HCT116 (cell line): ENCODE results near the gene HCFC1. TPM values are rescaled to one million over a fixed set of nuclear protein-coding genes. Genes with fewer than 3 reads are reported as not detected.

ENCODE experiments used
- ATAC-seq: fragments of 200-7000 bp; cut with Tn5 transposase; 2 replicates; pipeline ENCODE4 v1.9.1; 2020; ENCODE audit warnings: mild to moderate bottlenecking, moderate library complexity
- BruUV-seq: library from RNA; stranded (reverse); fragments of 400-500 nt; replicated peaks from 2 replicates; lab custom pipeline; 2021; lab: Mats Ljungman, UMichigan
- CTCF ChIA-PET: fragments of 300-600 bp; sonication (Branson Sonifier 250); formaldehyde crosslinking; loops from one replicate; lab custom pipeline; 2021; ENCODE audit warnings: antibody characterized with exemption; lab: Charles Lee
- POLR2A ChIA-PET: fragments of 300-600, 350-600 bp; sonication (Branson Sonifier 250); formaldehyde crosslinking; loops from one replicate; lab custom pipeline; 2021; ENCODE audit warnings: antibody characterized with exemption; lab: Charles Lee
- RAD21 ChIA-PET, 2 experiments: fragments of 300-600 bp; sonication (Branson Sonifier 250); formaldehyde crosslinking; loops; one replicate each; lab custom pipeline; 2023; ENCODE audit warnings: low total read pairs in 2 of 2; ENCODE audit not compliant: uncharacterized antibody in 2 of 2, unreplicated experiment in 2 of 2, low non-redundant PET in 1 of 2; lab: Charles Lee
- DNase-seq: peaks from one replicate; pipeline ENCODE4 v3.0.0-alpha.2; 2010; ENCODE audit warnings: low read depth, low spot score
- H2AFZ ChIP-seq: fragments of 200-600 bp; shearing (Covaris generic), sonication (generic); 2 replicates; pipeline ENCODE4 v1.6.1; 2017; ENCODE audit warnings: low read depth, mixed run types, mixed read lengths, antibody characterized with exemption, low read length; ENCODE audit not compliant: poor library complexity, severe bottlenecking
- H3K27ac ChIP-seq: 2 replicates; pipeline ENCODE4 v1.5.1; 2012; ENCODE audit warnings: low read depth, low read length
- H3K27me3 ChIP-seq: fragments of 200-600 bp; sonication (generic); 2 replicates; pipeline ENCODE4 v1.6.1; 2016; ENCODE audit warnings: mixed run types, low read length, mixed read lengths; ENCODE audit not compliant: insufficient read depth
- H3K36me3 ChIP-seq, 2 experiments: fragments of 200-500 bp in 1 of 2; fragments of 200-600 bp in 1 of 2; sonication (Bioruptor generic) in 1 of 2; sonication (generic) in 1 of 2; 2 replicates each; pipeline versions ENCODE4 v1.5.1 to v1.6.1; 2014 to 2016; ENCODE audit warnings: low read length in 2 of 2, inconsistent platforms in 1 of 2, mixed read lengths in 1 of 2, mixed run types in 1 of 2; ENCODE audit not compliant: insufficient read depth in 2 of 2, control insufficient read depth in 1 of 2
- H3K4me1 ChIP-seq, 2 experiments: fragments of 200-600 bp in 1 of 2; sonication (generic) in 1 of 2; 2 replicates each; pipeline versions ENCODE4 v1.5.1 to v1.6.1; 2012 to 2017; ENCODE audit warnings: low read length in 2 of 2, inconsistent platforms in 1 of 2, mild to moderate bottlenecking in 1 of 2, mixed read lengths in 1 of 2, mixed run types in 1 of 2, moderate library complexity in 1 of 2; ENCODE audit not compliant: insufficient read depth in 2 of 2, control insufficient read depth in 1 of 2
- H3K4me2 ChIP-seq: fragments of 200-600 bp; sonication (generic); 2 replicates; pipeline ENCODE4 v1.6.1; 2017; ENCODE audit warnings: mixed run types, low read length, mixed read lengths
- H3K4me3 ChIP-seq, 2 experiments: fragments of 200-600 bp in 1 of 2; sonication (generic) in 1 of 2; replicated peaks in 1 of 2; 2 replicates each; pipeline ENCODE4 v1.5.1; 2011 to 2016; ENCODE audit warnings: low read length in 2 of 2, control low read depth in 1 of 2, low read depth in 1 of 2, mild to moderate bottlenecking in 1 of 2, mixed read lengths in 1 of 2, mixed run types in 1 of 2
- H3K79me2 ChIP-seq: fragments of 200-600 bp; sonication (generic); 2 replicates; pipeline ENCODE4 v1.6.1; 2017; ENCODE audit warnings: mild to moderate bottlenecking, mixed run types, low read length, moderate library complexity, mixed read lengths; ENCODE audit not compliant: insufficient read depth
- H3K9ac ChIP-seq: fragments of 200-600 bp; sonication (generic); 2 replicates; pipeline ENCODE4 v1.6.1; 2016; ENCODE audit warnings: low read length, mixed read lengths
- H3K9me2 ChIP-seq: fragments of 200-600 bp; sonication (generic), shearing (Covaris generic); 2 replicates; pipeline ENCODE4 v1.6.1; 2017; ENCODE audit warnings: mixed run types, mild to moderate bottlenecking, moderate library complexity; ENCODE audit not compliant: insufficient read depth
- H3K9me3 ChIP-seq, 2 experiments: fragments of 200-500 bp in 1 of 2; fragments of 200-600 bp in 1 of 2; sonication (Bioruptor generic) in 1 of 2; sonication (generic) in 1 of 2; 2 replicates each; pipeline ENCODE4 v1.6.1; 2014 to 2017; ENCODE audit warnings: low read length in 2 of 2, mixed read lengths in 2 of 2, inconsistent platforms in 1 of 2, low read depth in 1 of 2, mild to moderate bottlenecking in 1 of 2, mixed run types in 1 of 2, moderate library complexity in 1 of 2; ENCODE audit not compliant: control insufficient read depth in 1 of 2, insufficient read depth in 1 of 2
- H4K20me1 ChIP-seq: fragments of 200-600 bp; sonication (generic), shearing (Covaris generic); 2 replicates; pipeline ENCODE4 v1.6.1; 2017; ENCODE audit warnings: mixed run types, mild to moderate bottlenecking, moderate library complexity; ENCODE audit not compliant: insufficient read depth
- EZH2 ChIP-seq: fragments of 200-600 bp; sonication (generic); IDR thresholded peaks from 2 replicates; pipeline ENCODE4 v1.6.1; 2017; ENCODE audit warnings: antibody characterized with exemption, mixed run types
- SIN3A ChIP-seq: IDR thresholded peaks from 2 replicates; pipeline ENCODE4 v1.6.1; 2012; ENCODE audit warnings: low read depth
- SP1 ChIP-seq: IDR thresholded peaks from 2 replicates; pipeline ENCODE4 v1.6.1; 2012; ENCODE audit warnings: low read depth
- SRF ChIP-seq: IDR thresholded peaks from 2 replicates; pipeline ENCODE4 v1.6.1; 2012; ENCODE audit warnings: low read depth
- TCF7L2 ChIP-seq: IDR thresholded peaks from 2 replicates; pipeline ENCODE4 v1.7.0; 2011; ENCODE audit warnings: borderline replicate concordance, inconsistent platforms; ENCODE audit not compliant: insufficient read depth, insufficient read length; ENCODE audit errors: extremely low read depth
- ZBTB33 ChIP-seq: IDR thresholded peaks from 2 replicates; pipeline ENCODE4 v1.6.1; 2011; ENCODE audit warnings: mild to moderate bottlenecking, low read length, moderate library complexity; ENCODE audit not compliant: insufficient replicate concordance; ENCODE audit errors: extremely low read depth
- intact Hi-C: fragments of 100-400 bp; cut with micrococcal nuclease; formaldehyde crosslinking; loops from 2 replicates; pipeline ENCODE4 v1.10.0; 2022
- total RNA-seq: library from RNA; stranded (reverse); gene quantifications from one replicate; pipeline ENCODE4 v1.2.1, GENCODE V29; 2021; ENCODE audit not compliant: unreplicated experiment

Gene HCFC1
- total RNA-seq, 1 experiment from 2014 or later = 72.8 TPM

- RAD21 ChIA-PET = no interaction called here
Measured at GRCh38 chrX:153983321-153983801, 11.7 kb upstream of the HCFC1 start.

More at GRCh38 chrX:153983321-153983801, 11.7 kb upstream of the HCFC1 start:
- intact Hi-C loops = no loop called here
- POLR2A ChIA-PET = no interaction called here
- Histone ChIP-seq H3K79me2 (no peaks in the 10 kb centered on the region), H3K4me1 (no peaks in the 10 kb centered on the region), H3K27ac (no peak overlapping the region), H3K9ac (no peak overlapping the region), H3K9me2 (no peaks in the 10 kb centered on the region), H3K36me3 (no peaks in the 10 kb centered on the region), H3K4me2 (no peak overlapping the region), H3K4me3 (no peak overlapping the region), H2AFZ (no peak overlapping the region), H3K9me3 (no peaks in the 10 kb centered on the region), H4K20me1 (no peaks in the 10 kb centered on the region), H3K27me3 (no peaks in the 10 kb centered on the region)
- TF ChIP-seq EZH2 (no peak), TCF7L2 (no peak), SRF (no peak), ZBTB33 (no peak), SP1 (no peak), SIN3A (no peak)
- CTCF ChIA-PET = no interaction called here
- DNase-seq (no peak), ATAC-seq (no peak)
- no TSS peak for BruUV-seq
